Measurements from ENCODE around the gene SLC25A53.

DNA sequence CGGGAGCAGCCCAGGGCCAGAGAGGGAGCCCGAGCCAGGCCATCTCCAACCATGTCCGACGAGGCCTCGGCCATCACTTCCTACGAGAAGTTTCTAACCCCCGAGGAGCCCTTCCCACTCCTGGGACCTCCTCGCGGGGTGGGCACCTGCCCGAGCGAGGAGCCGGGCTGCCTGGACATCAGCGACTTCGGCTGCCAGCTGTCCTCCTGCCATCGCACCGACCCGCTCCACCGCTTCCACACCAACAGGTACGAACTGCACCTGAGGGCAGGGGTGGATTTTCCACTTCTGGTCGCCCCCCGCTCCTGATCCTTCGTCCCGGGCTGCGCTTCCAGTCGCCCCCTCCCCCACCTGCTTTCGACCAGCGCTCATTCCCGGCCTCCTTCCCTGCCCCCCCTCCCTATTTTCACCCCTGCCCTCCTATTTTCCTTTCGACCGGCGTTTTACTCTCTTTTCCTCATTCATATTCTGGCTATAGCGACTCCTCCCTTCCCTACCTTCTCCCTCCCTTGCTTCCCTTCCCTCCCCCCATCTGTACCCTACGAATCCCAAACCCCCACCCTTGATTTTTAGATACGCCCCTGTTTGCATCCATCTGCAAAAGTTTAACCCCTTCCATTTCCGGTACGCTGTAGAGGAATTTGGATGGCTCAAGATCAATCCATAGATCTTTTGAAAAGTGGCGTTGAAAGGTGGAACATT lies 10.1 kb upstream of the SLC25A53 start:
- TF ChIP-seq, protein P1, sequence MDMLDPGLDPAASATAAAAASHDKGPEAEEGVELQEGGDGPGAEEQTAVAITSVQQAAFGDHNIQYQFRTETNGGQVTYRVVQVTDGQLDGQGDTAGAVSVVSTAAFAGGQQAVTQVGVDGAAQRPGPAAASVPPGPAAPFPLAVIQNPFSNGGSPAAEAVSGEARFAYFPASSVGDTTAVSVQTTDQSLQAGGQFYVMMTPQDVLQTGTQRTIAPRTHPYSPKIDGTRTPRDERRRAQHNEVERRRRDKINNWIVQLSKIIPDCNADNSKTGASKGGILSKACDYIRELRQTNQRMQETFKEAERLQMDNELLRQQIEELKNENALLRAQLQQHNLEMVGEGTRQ (IDR thresholded peaks at IDR 0.05; ENCODE audit: low read depth, low read length): no peak
- TF ChIP-seq POLR2A (IDR thresholded peaks at IDR 0.05; ENCODE audit: low read depth, low read length) (no peak), RCOR1 (IDR thresholded peaks at IDR 0.05; ENCODE audit: insufficient replicate concordance, low read length) (no peak), FOS (IDR thresholded peaks at IDR 0.05; ENCODE audit: low read depth, low read length) (no peak)
- TF ChIP-seq, protein P2, sequence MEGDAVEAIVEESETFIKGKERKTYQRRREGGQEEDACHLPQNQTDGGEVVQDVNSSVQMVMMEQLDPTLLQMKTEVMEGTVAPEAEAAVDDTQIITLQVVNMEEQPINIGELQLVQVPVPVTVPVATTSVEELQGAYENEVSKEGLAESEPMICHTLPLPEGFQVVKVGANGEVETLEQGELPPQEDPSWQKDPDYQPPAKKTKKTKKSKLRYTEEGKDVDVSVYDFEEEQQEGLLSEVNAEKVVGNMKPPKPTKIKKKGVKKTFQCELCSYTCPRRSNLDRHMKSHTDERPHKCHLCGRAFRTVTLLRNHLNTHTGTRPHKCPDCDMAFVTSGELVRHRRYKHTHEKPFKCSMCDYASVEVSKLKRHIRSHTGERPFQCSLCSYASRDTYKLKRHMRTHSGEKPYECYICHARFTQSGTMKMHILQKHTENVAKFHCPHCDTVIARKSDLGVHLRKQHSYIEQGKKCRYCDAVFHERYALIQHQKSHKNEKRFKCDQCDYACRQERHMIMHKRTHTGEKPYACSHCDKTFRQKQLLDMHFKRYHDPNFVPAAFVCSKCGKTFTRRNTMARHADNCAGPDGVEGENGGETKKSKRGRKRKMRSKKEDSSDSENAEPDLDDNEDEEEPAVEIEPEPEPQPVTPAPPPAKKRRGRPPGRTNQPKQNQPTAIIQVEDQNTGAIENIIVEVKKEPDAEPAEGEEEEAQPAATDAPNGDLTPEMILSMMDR (conservative IDR thresholded peaks at IDR 0.05; ENCODE audit: low read depth, low read length): no peak

All from IMR-90 (cell line).